HCT116 (cell line): ENCODE data around the gene P2RY14. TPM values are rescaled to one million over a fixed set of nuclear protein-coding genes. Genes with fewer than 3 reads are reported as not detected.
"Not testable (repeated sequence)": the region's sequence is repeated elsewhere in the genome, so short reads cannot be mapped to it uniquely, and the experiment has no call there.

ENCODE experiments used
- ATAC-seq: fragments of 200-7000 bp; cut with Tn5 transposase; 2 replicates; pipeline ENCODE4 v1.9.1; 2020; ENCODE audit warnings: mild to moderate bottlenecking, moderate library complexity
- BruUV-seq: library from RNA; stranded (reverse); fragments of 400-500 nt; replicated peaks from 2 replicates; lab custom pipeline; 2021; lab: Mats Ljungman, UMichigan
- CTCF ChIA-PET: fragments of 300-600 bp; sonication (Branson Sonifier 250); formaldehyde crosslinking; loops from one replicate; lab custom pipeline; 2021; ENCODE audit warnings: antibody characterized with exemption; lab: Charles Lee
- POLR2A ChIA-PET: fragments of 300-600, 350-600 bp; sonication (Branson Sonifier 250); formaldehyde crosslinking; loops from one replicate; lab custom pipeline; 2021; ENCODE audit warnings: antibody characterized with exemption; lab: Charles Lee
- RAD21 ChIA-PET, 2 experiments: fragments of 300-600 bp; sonication (Branson Sonifier 250); formaldehyde crosslinking; loops; one replicate each; lab custom pipeline; 2023; ENCODE audit warnings: low total read pairs in 2 of 2; ENCODE audit not compliant: uncharacterized antibody in 2 of 2, unreplicated experiment in 2 of 2, low non-redundant PET in 1 of 2; lab: Charles Lee
- DNase-seq: peaks from one replicate; pipeline ENCODE4 v3.0.0-alpha.2; 2010; ENCODE audit warnings: low read depth, low spot score
- H2AFZ ChIP-seq: fragments of 200-600 bp; shearing (Covaris generic), sonication (generic); 2 replicates; pipeline ENCODE4 v1.6.1; 2017; ENCODE audit warnings: low read depth, mixed run types, mixed read lengths, antibody characterized with exemption, low read length; ENCODE audit not compliant: poor library complexity, severe bottlenecking
- H3K27ac ChIP-seq: 2 replicates; pipeline ENCODE4 v1.5.1; 2012; ENCODE audit warnings: low read depth, low read length
- H3K27me3 ChIP-seq: fragments of 200-600 bp; sonication (generic); 2 replicates; pipeline ENCODE4 v1.6.1; 2016; ENCODE audit warnings: mixed run types, low read length, mixed read lengths; ENCODE audit not compliant: insufficient read depth
- H3K36me3 ChIP-seq, 2 experiments: fragments of 200-500 bp in 1 of 2; fragments of 200-600 bp in 1 of 2; sonication (Bioruptor generic) in 1 of 2; sonication (generic) in 1 of 2; 2 replicates each; pipeline versions ENCODE4 v1.5.1 to v1.6.1; 2014 to 2016; ENCODE audit warnings: low read length in 2 of 2, inconsistent platforms in 1 of 2, mixed read lengths in 1 of 2, mixed run types in 1 of 2; ENCODE audit not compliant: insufficient read depth in 2 of 2, control insufficient read depth in 1 of 2
- H3K4me1 ChIP-seq, 2 experiments: fragments of 200-600 bp in 1 of 2; sonication (generic) in 1 of 2; 2 replicates each; pipeline versions ENCODE4 v1.5.1 to v1.6.1; 2012 to 2017; ENCODE audit warnings: low read length in 2 of 2, inconsistent platforms in 1 of 2, mild to moderate bottlenecking in 1 of 2, mixed read lengths in 1 of 2, mixed run types in 1 of 2, moderate library complexity in 1 of 2; ENCODE audit not compliant: insufficient read depth in 2 of 2, control insufficient read depth in 1 of 2
- H3K4me2 ChIP-seq: fragments of 200-600 bp; sonication (generic); 2 replicates; pipeline ENCODE4 v1.6.1; 2017; ENCODE audit warnings: mixed run types, low read length, mixed read lengths
- H3K4me3 ChIP-seq, 2 experiments: fragments of 200-600 bp in 1 of 2; sonication (generic) in 1 of 2; replicated peaks in 1 of 2; 2 replicates each; pipeline ENCODE4 v1.5.1; 2011 to 2016; ENCODE audit warnings: low read length in 2 of 2, control low read depth in 1 of 2, low read depth in 1 of 2, mild to moderate bottlenecking in 1 of 2, mixed read lengths in 1 of 2, mixed run types in 1 of 2
- H3K79me2 ChIP-seq: fragments of 200-600 bp; sonication (generic); 2 replicates; pipeline ENCODE4 v1.6.1; 2017; ENCODE audit warnings: mild to moderate bottlenecking, mixed run types, low read length, moderate library complexity, mixed read lengths; ENCODE audit not compliant: insufficient read depth
- H3K9ac ChIP-seq: fragments of 200-600 bp; sonication (generic); 2 replicates; pipeline ENCODE4 v1.6.1; 2016; ENCODE audit warnings: low read length, mixed read lengths
- H3K9me2 ChIP-seq: fragments of 200-600 bp; sonication (generic), shearing (Covaris generic); 2 replicates; pipeline ENCODE4 v1.6.1; 2017; ENCODE audit warnings: mixed run types, mild to moderate bottlenecking, moderate library complexity; ENCODE audit not compliant: insufficient read depth
- H3K9me3 ChIP-seq, 2 experiments: fragments of 200-500 bp in 1 of 2; fragments of 200-600 bp in 1 of 2; sonication (Bioruptor generic) in 1 of 2; sonication (generic) in 1 of 2; 2 replicates each; pipeline ENCODE4 v1.6.1; 2014 to 2017; ENCODE audit warnings: low read length in 2 of 2, mixed read lengths in 2 of 2, inconsistent platforms in 1 of 2, low read depth in 1 of 2, mild to moderate bottlenecking in 1 of 2, mixed run types in 1 of 2, moderate library complexity in 1 of 2; ENCODE audit not compliant: control insufficient read depth in 1 of 2, insufficient read depth in 1 of 2
- H4K20me1 ChIP-seq: fragments of 200-600 bp; sonication (generic), shearing (Covaris generic); 2 replicates; pipeline ENCODE4 v1.6.1; 2017; ENCODE audit warnings: mixed run types, mild to moderate bottlenecking, moderate library complexity; ENCODE audit not compliant: insufficient read depth
- ATF3 ChIP-seq: IDR thresholded peaks from 2 replicates; pipeline ENCODE4 v1.6.1; 2012
- CBX3 ChIP-seq: IDR thresholded peaks from 2 replicates; pipeline ENCODE4 v1.6.1; 2012; ENCODE audit warnings: low read depth
- CEBPB ChIP-seq: IDR thresholded peaks from 2 replicates; pipeline ENCODE4 v1.6.1; 2012; ENCODE audit warnings: low read depth
- EZH2 ChIP-seq: fragments of 200-600 bp; sonication (generic); IDR thresholded peaks from 2 replicates; pipeline ENCODE4 v1.6.1; 2017; ENCODE audit warnings: antibody characterized with exemption, mixed run types
- EZH2phosphoT487 ChIP-seq: fragments of 200-600 bp; IDR thresholded peaks from 2 replicates; pipeline ENCODE4 v1.6.1; 2018; ENCODE audit warnings: antibody characterized with exemption, borderline replicate concordance
- MAX ChIP-seq: IDR thresholded peaks from 2 replicates; pipeline ENCODE4 v1.6.1; 2012
- POLR2AphosphoS5 ChIP-seq: IDR thresholded peaks from 2 replicates; pipeline ENCODE4 v1.6.1; 2011; ENCODE audit warnings: mild to moderate bottlenecking, low read depth, low read length, moderate library complexity
- SIN3A ChIP-seq: IDR thresholded peaks from 2 replicates; pipeline ENCODE4 v1.6.1; 2012; ENCODE audit warnings: low read depth
- SRF ChIP-seq: IDR thresholded peaks from 2 replicates; pipeline ENCODE4 v1.6.1; 2012; ENCODE audit warnings: low read depth
- intact Hi-C: fragments of 100-400 bp; cut with micrococcal nuclease; formaldehyde crosslinking; loops from 2 replicates; pipeline ENCODE4 v1.10.0; 2022
- total RNA-seq: library from RNA; stranded (reverse); gene quantifications from one replicate; pipeline ENCODE4 v1.2.1, GENCODE V29; 2021; ENCODE audit not compliant: unreplicated experiment

Gene P2RY14
- total RNA-seq, 1 experiment from 2014 or later = not detected

- BruUV-seq = no TSS peak
- no peak for ATAC-seq
These were observed 21.6 kb downstream of the P2RY14 start for GRCh38 chr3:151256749-151257148.

GRCh38 chr3:151248772-151249337, 29.5 kb downstream of the P2RY14 start:
- Histone ChIP-seq H4K20me1 (no peaks in the 10 kb centered on the region), H3K27ac (no peak overlapping the region), H3K4me2 (no peak overlapping the region), H3K9ac (no peak overlapping the region), H2AFZ (no peak overlapping the region), H3K9me2 (no peaks in the 10 kb centered on the region), H3K4me1 (no peaks in the 10 kb centered on the region), H3K36me3 (no peaks in the 10 kb centered on the region), H3K4me3 (no peak overlapping the region), H3K27me3 (no peaks in the 10 kb centered on the region)
- ATAC-seq (no peak), DNase-seq (no peak)
- intact Hi-C loops = no loop called here
- RAD21 ChIA-PET = no interaction called here
- POLR2A ChIA-PET = no interaction called here
- CTCF ChIA-PET = no interaction called here
- TF ChIP-seq CEBPB = no peak
- TF ChIP-seq, all 23 proteins: peak for 0
- no TSS peak for BruUV-seq
- Histone ChIP-seq H3K79me2 (no peaks in the 10 kb centered on the region), H3K9me3 (no peaks in the 10 kb centered on the region)

More at GRCh38 chr3:151256749-151257148, 21.6 kb downstream of the P2RY14 start:
- no peaks in the 10 kb centered on the region for H3K27me3 ChIP-seq
- no peaks in the 10 kb centered on the region for H3K9me2 ChIP-seq
- no peaks in the 10 kb centered on the region for H3K36me3 ChIP-seq
- POLR2A ChIA-PET = no interaction called here
- no peak for TF ChIP-seq EZH2phosphoT487
- no peak for TF ChIP-seq POLR2AphosphoS5
- no peak for TF ChIP-seq SRF
- no peak for TF ChIP-seq MAX
- no peak for TF ChIP-seq EZH2
- TF ChIP-seq SIN3A = no peak
- TF ChIP-seq CBX3 = no peak
- TF ChIP-seq ATF3 = no peak
- TF ChIP-seq, all 23 proteins: peak for 0
- H3K4me3 ChIP-seq = no peak overlapping the region
- H4K20me1 ChIP-seq = no peaks in the 10 kb centered on the region
- no peaks in the 10 kb centered on the region for H3K4me1 ChIP-seq
- DNase-seq = no peak
- intact Hi-C loops = no loop called here
- H3K4me2 ChIP-seq = no peak overlapping the region
- no peaks in the 10 kb centered on the region for H3K9me3 ChIP-seq
- H3K79me2 ChIP-seq = no peaks in the 10 kb centered on the region
- CTCF ChIA-PET = no interaction called here
- H2AFZ ChIP-seq = no peak overlapping the region
- no peak overlapping the region for H3K9ac ChIP-seq
- RAD21 ChIA-PET = no interaction called here
- no peak overlapping the region for H3K27ac ChIP-seq

DNA sequence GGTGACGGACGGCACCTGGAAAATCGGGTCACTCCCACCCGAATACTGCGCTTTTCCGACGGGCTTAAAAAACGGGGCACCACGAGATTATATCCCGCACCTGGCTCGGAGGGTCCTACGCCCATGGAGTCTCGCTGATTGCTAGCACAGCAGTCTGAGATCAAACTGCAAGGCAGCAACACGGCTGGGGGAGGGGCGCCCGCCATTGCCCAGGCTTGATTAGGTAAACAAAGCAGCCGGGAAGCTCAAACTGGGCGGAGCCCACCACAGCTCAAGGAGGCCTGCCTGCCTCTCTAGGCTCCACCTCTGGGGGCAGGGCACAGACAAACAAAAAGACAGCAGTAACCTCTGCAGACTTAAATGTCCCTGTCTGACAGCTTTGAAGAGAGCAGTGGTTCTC, 36.3 kb downstream of the P2RY14 start:
- H3K36me3 ChIP-seq, H3K4me2 ChIP-seq, H3K9me3 ChIP-seq, H3K9ac ChIP-seq, H2AFZ ChIP-seq, intact Hi-C loops, H3K4me1 ChIP-seq, BruUV-seq, DNase-seq, RAD21 ChIA-PET, H4K20me1 ChIP-seq, POLR2A ChIA-PET, H3K27me3 ChIP-seq, H3K9me2 ChIP-seq, H3K4me3 ChIP-seq, H3K79me2 ChIP-seq, H3K27ac ChIP-seq, ATAC-seq, CTCF ChIA-PET: not testable (repeated sequence)
